ENCODE results near the gene CASK. TPM values are rescaled to one million over a fixed set of nuclear protein-coding genes. Genes with fewer than 3 reads are reported as not detected.

Gene CASK
- total RNA-seq, 2 donors from 2014 or later = 15.0 to 17.0 TPM

GRCh38 chrX:41591906-41592305 is 331.4 kb downstream of the CASK start:
- no peaks in the 10 kb centered on the region for H3K9me3 ChIP-seq
- H3K36me3 ChIP-seq = no peaks in the 10 kb centered on the region
- no peak overlapping the region for H3K27ac ChIP-seq
- DNase-seq (ENCODE audit: low spot score) = no peak
- no peaks in the 10 kb centered on the region for H3K27me3 ChIP-seq
- no peak overlapping the region for H3K4me3 ChIP-seq
- no peak for TF ChIP-seq CTCF (IDR thresholded peaks at IDR 0.05)
- H3K4me1 ChIP-seq = no peaks in the 10 kb centered on the region

- no peaks in the 10 kb centered on the region for H3K9me3 ChIP-seq
- TF ChIP-seq CTCF (IDR thresholded peaks at IDR 0.05) = no peak
- no peaks in the 10 kb centered on the region for H3K36me3 ChIP-seq
- no peak overlapping the region for H3K4me3 ChIP-seq
- H3K27me3 ChIP-seq = no peaks in the 10 kb centered on the region
- no peak overlapping the region for H3K27ac ChIP-seq
- no peaks in the 10 kb centered on the region for H3K4me1 ChIP-seq
- DNase-seq (ENCODE audit: low spot score) = no peak
These were observed 332.7 kb downstream of the CASK start for GRCh38 chrX:41590641-41591040.

GRCh38 chrX:41589634-41590270 is 333.6 kb downstream of the CASK start:
- Histone ChIP-seq H3K27ac (peak overlapping the region in 1 of 2 donors; percentile 14), H3K9me3 (no peaks in the 10 kb centered on the region), H3K4me3 (peak overlapping the region in 1 of 2 donors; percentile 3), H3K27me3 (no peaks in the 10 kb centered on the region), H3K36me3 (no peaks in the 10 kb centered on the region), H3K4me1 (no peaks in the 10 kb centered on the region)
- no peak for TF ChIP-seq CTCF (IDR thresholded peaks at IDR 0.05)
- no peak for DNase-seq (ENCODE audit: low spot score)

- DNase-seq (ENCODE audit: low spot score) = no peak
- Histone ChIP-seq H3K36me3 (no peaks in the 10 kb centered on the region), H3K4me3 (no peak overlapping the region), H3K9me3 (no peaks in the 10 kb centered on the region), H3K4me1 (no peaks in the 10 kb centered on the region), H3K27ac (no peak overlapping the region), H3K27me3 (no peaks in the 10 kb centered on the region)
- no peak for TF ChIP-seq CTCF (IDR thresholded peaks at IDR 0.05)
These were observed 335.1 kb downstream of the CASK start for GRCh38 chrX:41588271-41588670.

GRCh38 chrX:41580423-41581064 is 342.8 kb downstream of the CASK start:
- no peaks in the 10 kb centered on the region for H3K9me3 ChIP-seq
- H3K4me1 ChIP-seq = no peaks in the 10 kb centered on the region
- H3K36me3 ChIP-seq = no peaks in the 10 kb centered on the region
- H3K27me3 ChIP-seq = no peaks in the 10 kb centered on the region
- TF ChIP-seq CTCF (IDR thresholded peaks at IDR 0.05) = no peak
- no peak overlapping the region for H3K27ac ChIP-seq
- H3K4me3 ChIP-seq = no peak overlapping the region
- DNase-seq (ENCODE audit: low spot score) = no peak
